HG03378 (cell line): Measurements from ENCODE around the gene RBM38.

Experiments used
- ATAC-seq: cut with Tn5 transposase; IDR thresholded peaks from one replicate; pipeline ENCODE4 v1.9.1; 2021; ENCODE audit warnings: mild to moderate bottlenecking, moderate library complexity; ENCODE audit not compliant: unreplicated experiment

Gene RBM38

GRCh38 chr20:57402206-57403125 is 11.3 kb downstream of the RBM38 start:
- ATAC-seq = no peak

- no peak for ATAC-seq
Observed at GRCh38 chr20:57403216-57403615, 12.0 kb downstream of the RBM38 start.

- ATAC-seq = no peak
Observed at GRCh38 chr20:57404006-57404405, 12.8 kb downstream of the RBM38 start.

GRCh38 chr20:57404419-57405072 is 13.3 kb downstream of the RBM38 start:
- no peak for ATAC-seq

GRCh38 chr20:57405236-57406016 is 14.2 kb downstream of the RBM38 start:
- ATAC-seq = no peak

GRCh38 chr20:57407541-57407956 is 16.4 kb downstream of the RBM38 start:
- no peak for ATAC-seq

GRCh38 chr20:57408131-57408530 is 16.9 kb downstream of the RBM38 start:
- ATAC-seq = no peak

- no peak for ATAC-seq
Observed at GRCh38 chr20:57408536-57409233, 17.5 kb downstream of the RBM38 start.

GRCh38 chr20:57409316-57409671 is 18.1 kb downstream of the RBM38 start:
- ATAC-seq = no peak

- no peak for ATAC-seq
Observed at GRCh38 chr20:57409672-57410397, 18.6 kb downstream of the RBM38 start.

GRCh38 chr20:57410398-57410920 is 19.3 kb downstream of the RBM38 start:
- no peak for ATAC-seq

GRCh38 chr20:57410924-57411323 is 19.7 kb downstream of the RBM38 start:
- no peak for ATAC-seq

GRCh38 chr20:57411406-57412283 is 20.4 kb downstream of the RBM38 start:
- no peak for ATAC-seq

- ATAC-seq = no peak
Observed at GRCh38 chr20:57412347-57413029, 21.3 kb downstream of the RBM38 start.

- ATAC-seq = no peak
Observed at GRCh38 chr20:57413986-57414385, 22.8 kb downstream of the RBM38 start.

- ATAC-seq = no peak
Observed at GRCh38 chr20:57414867-57415592, 23.8 kb downstream of the RBM38 start.

GRCh38 chr20:57415771-57416170 is 24.6 kb downstream of the RBM38 start:
- no peak for ATAC-seq
